Hepatocyte (in vitro differentiated cells): ENCODE measurements around the gene ATAD2B.

Experiments used
- EZH2 ChIP-seq: fragments of 200-600 bp; sonication (generic); IDR thresholded peaks from 2 replicates; pipeline ENCODE4 v1.6.1; 2016; ENCODE audit warnings: antibody characterized with exemption, mild to moderate bottlenecking, borderline replicate concordance
- EZH2phosphoT487 ChIP-seq: fragments of 200-600 bp; sonication (generic); IDR thresholded peaks from one replicate; pipeline ENCODE4 v1.6.1; 2018; ENCODE audit warnings: antibody characterized with exemption, mild to moderate bottlenecking, low read depth, moderate library complexity; ENCODE audit not compliant: unreplicated experiment, severe bottlenecking
- TF ChIP-seq, protein P1 (sequence below): fragments of 200-600 bp; sonication (generic); IDR thresholded peaks from 2 replicates; pipeline ENCODE4 v1.5.1; 2016; ENCODE audit warnings: antibody characterized with exemption, mild to moderate bottlenecking; ENCODE audit not compliant: poor library complexity

DNA sequence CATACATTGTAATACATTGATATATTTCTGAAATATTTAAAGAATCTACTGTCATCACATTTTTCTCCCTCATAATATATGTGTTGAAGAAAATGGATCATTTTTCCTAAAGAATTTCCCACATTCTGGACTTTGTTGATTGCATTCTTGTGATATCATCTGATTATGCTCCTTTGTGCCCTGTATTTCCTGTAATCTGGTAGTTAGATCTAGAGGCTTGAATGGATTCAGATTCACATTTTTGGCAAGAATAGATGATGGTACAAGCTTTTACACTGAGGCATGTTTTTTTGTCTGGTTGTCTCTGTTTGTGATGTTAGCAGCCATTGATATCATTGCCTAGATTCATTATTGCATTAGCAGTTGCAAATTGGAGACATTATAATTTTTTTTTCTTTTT lies 26.7 kb upstream of the ATAD2B start:
- TF ChIP-seq, protein P1, sequence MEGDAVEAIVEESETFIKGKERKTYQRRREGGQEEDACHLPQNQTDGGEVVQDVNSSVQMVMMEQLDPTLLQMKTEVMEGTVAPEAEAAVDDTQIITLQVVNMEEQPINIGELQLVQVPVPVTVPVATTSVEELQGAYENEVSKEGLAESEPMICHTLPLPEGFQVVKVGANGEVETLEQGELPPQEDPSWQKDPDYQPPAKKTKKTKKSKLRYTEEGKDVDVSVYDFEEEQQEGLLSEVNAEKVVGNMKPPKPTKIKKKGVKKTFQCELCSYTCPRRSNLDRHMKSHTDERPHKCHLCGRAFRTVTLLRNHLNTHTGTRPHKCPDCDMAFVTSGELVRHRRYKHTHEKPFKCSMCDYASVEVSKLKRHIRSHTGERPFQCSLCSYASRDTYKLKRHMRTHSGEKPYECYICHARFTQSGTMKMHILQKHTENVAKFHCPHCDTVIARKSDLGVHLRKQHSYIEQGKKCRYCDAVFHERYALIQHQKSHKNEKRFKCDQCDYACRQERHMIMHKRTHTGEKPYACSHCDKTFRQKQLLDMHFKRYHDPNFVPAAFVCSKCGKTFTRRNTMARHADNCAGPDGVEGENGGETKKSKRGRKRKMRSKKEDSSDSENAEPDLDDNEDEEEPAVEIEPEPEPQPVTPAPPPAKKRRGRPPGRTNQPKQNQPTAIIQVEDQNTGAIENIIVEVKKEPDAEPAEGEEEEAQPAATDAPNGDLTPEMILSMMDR: no peak
- TF ChIP-seq EZH2phosphoT487 (no peak), EZH2 (no peak)
